DMS114 treated with DMSO at 0.1 percent for 48 hours (cell line): ENCODE measurements around the gene NSMCE1.
"Not testable (repeated sequence)": the region's sequence is repeated elsewhere in the genome, so short reads cannot be mapped to it uniquely, and the experiment has no call there.

ENCODE experiments used
- DNase-seq: peaks from one replicate; lab custom pipeline; 2025; ENCODE audit not compliant: unreplicated experiment; lab: John Stamatoyannopoulos, UW

Gene NSMCE1

DNA sequence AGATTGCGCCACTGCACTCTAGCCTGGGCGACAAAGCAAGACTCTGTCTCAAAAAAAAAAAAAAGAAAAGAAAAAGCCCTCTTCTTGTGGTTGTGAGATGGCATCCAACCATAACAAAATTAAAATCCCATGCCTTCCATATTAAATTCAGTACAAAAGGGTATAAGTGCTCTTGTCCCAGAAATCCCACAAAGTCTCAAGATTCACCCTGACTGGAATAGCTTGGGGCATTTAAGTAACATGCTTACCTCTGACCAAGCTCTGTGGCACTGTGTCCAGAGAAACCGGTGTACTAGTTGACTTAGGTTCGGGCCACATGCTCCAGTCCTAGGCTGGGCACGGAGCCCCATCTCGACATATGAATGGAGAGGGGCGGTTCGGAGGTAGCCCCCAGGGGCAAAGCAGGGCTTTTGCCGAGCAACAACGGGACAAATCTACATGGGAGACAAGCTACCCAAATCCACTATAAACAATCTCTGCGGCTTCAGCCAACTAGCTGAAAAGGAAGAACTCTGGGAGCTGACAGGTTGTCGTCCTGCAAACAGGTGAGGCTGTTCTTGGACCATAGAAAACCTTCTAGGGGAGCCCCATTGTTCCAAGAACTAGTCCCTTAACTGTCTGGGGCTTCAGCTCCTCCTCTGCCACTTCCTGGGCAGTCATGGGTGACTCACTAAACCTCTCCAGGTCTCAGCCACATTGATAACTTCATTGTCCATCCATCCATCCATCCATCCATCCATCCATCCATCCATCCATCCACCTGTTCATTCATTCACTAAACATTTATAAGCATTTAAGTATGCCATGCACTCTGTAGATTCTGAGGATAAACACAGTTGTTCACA is 34.9 kb upstream of the NSMCE1 start:
- DNase-seq, result no peak

DNA sequence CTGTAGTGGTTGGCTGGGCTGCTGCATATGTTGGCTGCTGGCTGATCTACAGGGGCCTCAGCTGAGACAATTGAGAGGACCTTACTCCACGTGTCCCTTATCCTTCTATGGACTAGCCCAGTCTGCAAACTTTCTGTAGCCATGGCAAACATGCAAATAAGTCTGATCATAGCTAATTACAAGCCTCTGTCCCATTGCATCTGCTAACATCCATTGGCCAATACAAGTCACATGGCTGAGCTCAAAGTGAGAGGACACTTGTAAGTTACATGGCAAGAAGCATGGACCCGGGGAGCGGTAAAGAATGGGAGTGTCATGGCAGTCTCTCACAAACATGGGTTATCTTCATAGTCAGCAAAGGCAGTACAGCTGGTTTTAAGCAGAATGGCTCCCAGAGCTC is 33.6 kb upstream of the NSMCE1 start:
- DNase-seq, result no peak

GRCh38 chr16:27301236-27301861 is 32.8 kb upstream of the NSMCE1 start:
- DNase-seq, result no peak

DNA sequence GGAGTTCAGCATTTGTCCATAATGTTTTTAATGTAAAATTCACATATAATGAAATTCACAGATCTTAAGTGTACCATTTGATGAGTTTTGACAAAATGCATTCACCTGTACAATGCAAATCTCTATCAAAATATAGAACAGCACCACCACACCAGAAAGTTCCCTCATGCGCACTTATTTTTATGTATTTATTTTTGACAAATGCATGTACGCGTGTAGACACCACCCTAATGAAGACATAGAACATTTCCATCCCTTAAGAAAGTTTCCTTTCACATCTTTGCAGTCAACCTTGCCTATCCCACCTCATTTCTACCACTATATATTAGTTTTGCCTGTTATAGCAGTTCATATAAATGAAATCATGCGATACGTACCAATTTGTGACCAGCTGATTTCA is 29.6 kb upstream of the NSMCE1 start:
- DNase-seq, result no peak

GRCh38 chr16:27293343-27293742 is 24.8 kb upstream of the NSMCE1 start:
- DNase-seq, result no peak

DNA sequence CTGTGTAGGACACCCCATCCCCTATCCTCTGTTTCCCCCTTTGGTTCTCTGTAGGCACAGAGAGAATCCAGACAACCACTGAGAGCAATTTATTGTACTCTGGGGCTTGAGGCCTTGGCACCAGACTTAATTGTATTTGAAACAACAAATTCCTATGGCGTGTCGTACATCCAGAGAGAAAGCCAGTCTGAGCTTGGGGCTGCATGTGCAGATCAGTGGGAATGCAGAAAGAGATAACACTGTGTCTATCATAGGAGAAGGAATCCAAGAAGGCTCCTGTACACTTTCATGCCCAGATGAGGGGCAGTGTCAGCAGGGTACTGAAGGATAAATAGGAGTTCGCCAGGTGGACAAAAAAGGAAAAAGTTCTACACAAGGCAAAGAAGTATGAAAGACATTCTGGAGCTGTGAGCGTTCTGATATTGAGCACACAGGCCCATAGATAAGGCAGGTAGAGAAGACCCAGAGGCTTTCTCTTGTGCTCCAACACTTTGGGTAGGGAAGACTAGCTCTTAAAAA is 23.2 kb upstream of the NSMCE1 start:
- no peak for DNase-seq

DNA sequence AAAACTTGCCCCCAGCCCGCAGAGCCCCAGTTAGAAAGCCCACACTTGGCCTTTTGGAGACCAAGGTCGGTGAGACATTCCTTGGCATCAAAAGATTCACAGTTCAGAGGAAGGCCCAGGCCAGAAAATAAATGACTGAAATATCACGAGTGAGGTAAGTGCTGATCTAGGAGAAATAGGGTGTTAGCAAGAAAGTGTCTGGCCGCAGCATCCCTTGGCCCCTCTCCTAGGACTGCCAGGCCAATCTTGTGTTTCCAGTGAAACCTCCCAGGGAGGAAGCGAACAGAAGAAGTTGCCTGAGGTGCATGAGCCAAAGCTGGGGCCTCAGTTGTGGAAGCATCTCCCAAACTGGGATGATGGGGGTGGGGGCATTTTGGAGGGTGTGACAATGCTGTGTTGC is 22.5 kb upstream of the NSMCE1 start:
- DNase-seq, result no peak

- DNase-seq, result no peak
These were observed 22.0 kb upstream of the NSMCE1 start for GRCh38 chr16:27290562-27290961.

DNA sequence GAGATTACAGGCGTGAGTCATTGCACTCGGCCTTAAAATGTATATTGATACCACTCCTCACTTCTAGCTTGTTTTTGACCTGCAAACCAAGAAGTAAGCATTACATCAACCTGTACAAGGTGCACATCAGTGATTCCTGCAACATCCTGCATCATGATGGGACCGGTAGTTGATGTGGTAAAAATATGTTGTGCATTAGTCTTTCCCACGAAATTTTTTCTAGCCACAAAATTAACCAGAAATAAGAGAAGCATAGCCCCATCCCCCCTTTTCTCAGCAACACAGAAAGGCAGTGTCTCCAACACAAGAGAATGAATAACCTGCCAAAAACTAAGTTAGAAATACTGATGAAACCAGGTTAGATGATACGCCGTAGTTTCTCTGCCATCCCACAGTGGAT is 21.1 kb upstream of the NSMCE1 start:
- no peak for DNase-seq

- DNase-seq, result not testable (repeated sequence)
These were observed 19.7 kb upstream of the NSMCE1 start for GRCh38 chr16:27288313-27288712.

DNA sequence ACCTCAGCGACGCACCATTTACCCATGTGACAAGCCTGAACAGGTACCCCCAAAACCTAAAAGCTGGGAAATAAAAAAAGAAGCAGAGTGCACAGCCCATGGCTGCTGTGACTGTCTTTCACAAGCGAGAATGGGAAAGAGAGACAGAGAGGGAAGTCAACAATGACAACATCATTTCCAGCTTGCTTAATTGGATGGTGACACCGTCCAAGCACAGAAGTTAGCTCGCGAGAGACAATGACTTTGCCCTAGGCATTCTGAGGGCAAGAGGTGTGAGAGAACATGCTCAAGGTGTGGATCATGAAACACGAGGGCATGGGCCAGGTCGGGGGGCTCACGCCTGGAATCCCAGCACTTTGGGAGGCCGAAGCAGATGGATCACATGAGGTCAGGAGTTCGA is 19.3 kb upstream of the NSMCE1 start:
- DNase-seq, result no peak

- DNase-seq, result no peak
These were observed 18.7 kb upstream of the NSMCE1 start for GRCh38 chr16:27287051-27287811.

DNA sequence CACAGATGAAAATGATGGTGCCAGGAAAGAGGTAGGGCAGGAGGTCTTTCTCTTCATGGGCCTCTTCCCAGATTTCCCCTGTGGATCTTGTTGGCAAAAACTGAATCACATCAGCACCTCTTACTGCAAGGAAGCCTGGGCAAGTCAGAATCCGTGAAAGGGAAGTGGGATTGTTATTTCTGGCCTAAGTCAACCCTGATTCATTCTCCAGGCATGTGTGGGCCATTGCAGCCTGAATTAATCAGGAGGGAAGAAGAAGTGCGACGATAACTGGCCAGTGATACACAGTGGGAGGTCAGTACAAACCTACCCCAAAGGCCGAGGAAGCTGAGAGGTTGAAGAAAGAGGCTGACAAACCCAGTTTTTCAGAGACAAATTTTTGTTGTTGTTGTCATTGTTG is 17.9 kb upstream of the NSMCE1 start:
- no peak for DNase-seq

GRCh38 chr16:27285676-27286196 is 17.2 kb upstream of the NSMCE1 start:
- DNase-seq, result no peak

DNA sequence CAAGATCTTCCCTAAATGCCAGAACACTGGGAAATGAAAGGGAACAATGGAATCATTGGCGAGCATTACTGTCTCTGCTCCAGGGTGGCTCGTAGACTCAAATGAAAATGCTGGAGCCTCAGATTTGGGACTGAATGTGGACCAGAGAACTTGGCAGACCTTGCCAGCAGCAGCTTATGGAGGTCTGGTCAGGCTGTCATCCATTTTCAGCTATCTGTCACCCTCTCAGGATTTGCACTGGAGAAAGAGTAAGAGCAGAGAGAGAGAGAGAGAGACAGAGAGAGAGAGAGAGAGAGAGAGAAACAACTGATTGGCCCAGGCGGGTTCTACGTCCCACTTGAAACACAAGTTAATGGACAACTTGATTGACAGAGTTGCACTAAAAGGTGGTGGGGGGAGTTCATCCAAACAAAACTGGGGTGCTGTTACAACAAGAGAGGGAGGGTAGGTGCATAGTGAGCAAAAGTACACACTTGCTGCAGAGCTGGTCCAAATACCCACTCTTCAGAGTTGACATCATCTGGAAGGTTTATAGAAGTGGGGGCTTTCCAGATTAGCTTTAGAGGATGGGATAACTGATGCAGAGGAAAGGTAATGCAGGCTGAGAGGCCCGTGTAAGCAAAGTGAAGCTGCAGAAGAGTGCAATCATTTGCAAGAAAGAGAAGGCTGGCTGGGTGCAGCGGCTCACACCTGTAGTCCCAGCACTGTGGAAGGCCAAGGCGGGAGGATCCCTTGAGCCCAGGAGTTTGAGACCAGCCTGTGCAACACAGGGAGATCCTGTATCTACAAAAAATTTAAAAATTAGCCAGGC is 16.5 kb upstream of the NSMCE1 start:
- no peak for DNase-seq

GRCh38 chr16:27281243-27281642 is 12.7 kb upstream of the NSMCE1 start:
- no peak for DNase-seq

DNA sequence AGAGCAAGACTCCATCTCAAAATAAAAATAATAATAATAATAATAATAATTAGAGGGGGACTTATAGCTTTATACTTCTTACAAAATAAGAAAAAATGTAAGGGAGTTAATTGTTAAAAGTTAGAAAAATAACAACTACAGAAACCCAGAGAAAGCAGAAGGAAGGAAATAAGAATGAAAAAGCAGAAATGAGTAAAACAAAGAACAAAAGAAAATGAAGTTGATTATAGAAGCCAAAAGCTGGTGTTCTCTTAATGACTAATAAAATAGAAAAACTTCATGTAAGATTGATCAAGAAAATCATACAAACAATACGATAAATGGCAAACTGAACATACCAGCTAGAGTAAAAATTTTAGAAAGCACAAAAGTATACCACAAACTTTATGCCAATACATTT is 6.8 kb upstream of the NSMCE1 start:
- DNase-seq, result no peak

DNA sequence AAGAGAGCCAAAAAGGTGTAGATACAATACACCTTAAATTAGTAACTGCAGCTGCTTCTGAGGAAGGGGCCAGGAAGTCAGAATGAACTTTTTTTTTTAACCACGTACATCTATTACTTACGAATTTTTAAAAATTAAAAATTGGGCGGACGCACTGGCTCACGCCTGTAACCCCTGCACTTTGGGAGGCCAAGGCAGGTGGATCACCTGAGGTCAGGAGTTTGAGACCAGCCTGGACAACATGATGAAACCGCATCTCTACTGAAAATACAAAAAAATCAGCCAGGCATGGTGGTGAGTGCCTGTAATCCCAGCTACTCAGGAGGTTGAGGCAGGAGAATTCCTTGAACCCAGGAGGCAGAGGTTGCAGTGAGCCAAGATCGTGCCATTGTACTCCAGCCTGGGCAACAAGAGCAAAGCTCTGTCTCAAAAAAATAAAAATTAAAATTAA is 5.9 kb upstream of the NSMCE1 start:
- not testable (repeated sequence) for DNase-seq

- DNase-seq, result no peak
These were observed 5.3 kb upstream of the NSMCE1 start for GRCh38 chr16:27273670-27274423.

- no peak for DNase-seq
These were observed 4.7 kb upstream of the NSMCE1 start for GRCh38 chr16:27273330-27273669.
